TTC549 (cell line): ENCODE measurements around the gene TBCD.

Experiments
- FAIRE-seq: peaks from 2 replicates; lab custom pipeline; 2012; peaks lifted over from hg19 to GRCh38; lab: Jason Lieb, UNC

Gene TBCD

DNA sequence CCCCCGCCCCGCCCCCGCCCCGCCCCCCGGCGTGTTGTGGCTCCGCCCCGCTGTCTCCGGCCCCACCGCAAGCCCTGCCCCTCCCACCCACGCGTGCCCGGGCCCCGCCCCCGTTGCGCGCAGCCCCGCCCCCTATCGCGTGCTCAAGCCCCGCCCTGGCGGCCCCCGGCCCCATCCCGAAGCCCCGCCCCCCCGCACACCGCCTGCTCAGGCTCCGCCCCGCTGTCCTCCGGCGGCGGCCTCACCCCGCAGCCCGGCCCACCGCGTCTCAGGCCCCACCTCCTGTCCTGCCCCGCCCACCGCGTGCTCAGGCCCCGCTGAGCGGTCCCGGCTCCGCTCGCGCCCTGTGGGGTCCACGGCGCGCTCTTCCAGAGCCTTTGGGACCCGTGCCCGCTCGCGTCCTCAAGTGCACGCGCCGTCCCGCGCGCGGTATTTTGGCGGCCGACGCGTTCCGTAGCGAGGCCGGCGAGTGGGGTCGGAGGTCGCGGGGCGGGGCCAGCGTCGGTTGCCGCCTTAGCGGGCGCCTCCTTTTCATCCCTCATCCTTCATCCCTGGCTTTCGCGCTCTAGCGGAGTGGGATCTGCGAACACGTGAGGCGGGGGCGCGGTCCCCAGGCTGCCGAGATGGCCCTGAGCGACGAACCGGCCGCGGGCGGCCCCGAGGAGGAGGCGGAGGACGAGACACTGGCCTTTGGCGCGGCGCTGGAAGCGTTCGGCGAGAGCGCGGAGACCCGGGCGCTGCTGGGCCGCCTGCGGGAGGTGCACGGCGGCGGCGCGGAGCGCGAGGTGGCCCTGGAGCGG lies at the start of gene TBCD:
TSS of gene TBCD (plus strand) at position 495 of the 800 bp plus-strand sequence. CDS start at position 624, 129 bp downstream.
- no peak for FAIRE-seq

DNA sequence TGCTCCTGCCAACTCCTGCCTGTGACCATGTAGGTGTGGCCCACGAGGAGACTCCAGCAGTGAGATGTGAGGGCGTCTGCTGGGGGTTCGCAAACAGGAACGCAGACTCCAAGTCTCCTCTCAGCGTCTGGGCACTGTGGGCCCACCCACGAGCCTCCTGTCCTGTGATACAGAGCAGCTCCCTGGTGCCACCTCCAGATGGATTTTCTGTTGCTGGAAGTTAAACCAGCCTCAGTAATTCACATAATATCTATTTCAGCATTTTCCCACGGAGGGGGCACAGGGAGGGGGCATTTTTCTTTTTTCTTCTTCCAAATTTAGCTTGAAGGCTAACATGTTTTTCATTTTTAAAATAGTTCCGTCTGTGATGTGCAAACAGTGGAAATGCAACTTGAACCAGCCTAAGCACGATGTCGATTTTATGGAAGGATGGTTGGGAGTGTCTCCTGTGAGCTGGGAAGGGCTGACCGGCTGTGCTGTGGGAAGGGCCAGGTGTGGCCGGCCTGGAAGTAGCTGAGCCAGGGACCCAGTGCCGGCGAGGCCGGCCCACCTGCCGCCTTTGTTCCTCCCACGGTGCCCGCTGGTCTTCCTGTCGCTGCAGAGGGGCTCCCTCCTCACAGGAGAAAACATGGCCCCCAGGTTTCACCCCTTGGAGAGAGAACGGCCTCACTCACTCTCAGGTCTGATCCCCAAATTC lies 49.5 kb upstream of the TBCD start:
- FAIRE-seq: no peak

DNA sequence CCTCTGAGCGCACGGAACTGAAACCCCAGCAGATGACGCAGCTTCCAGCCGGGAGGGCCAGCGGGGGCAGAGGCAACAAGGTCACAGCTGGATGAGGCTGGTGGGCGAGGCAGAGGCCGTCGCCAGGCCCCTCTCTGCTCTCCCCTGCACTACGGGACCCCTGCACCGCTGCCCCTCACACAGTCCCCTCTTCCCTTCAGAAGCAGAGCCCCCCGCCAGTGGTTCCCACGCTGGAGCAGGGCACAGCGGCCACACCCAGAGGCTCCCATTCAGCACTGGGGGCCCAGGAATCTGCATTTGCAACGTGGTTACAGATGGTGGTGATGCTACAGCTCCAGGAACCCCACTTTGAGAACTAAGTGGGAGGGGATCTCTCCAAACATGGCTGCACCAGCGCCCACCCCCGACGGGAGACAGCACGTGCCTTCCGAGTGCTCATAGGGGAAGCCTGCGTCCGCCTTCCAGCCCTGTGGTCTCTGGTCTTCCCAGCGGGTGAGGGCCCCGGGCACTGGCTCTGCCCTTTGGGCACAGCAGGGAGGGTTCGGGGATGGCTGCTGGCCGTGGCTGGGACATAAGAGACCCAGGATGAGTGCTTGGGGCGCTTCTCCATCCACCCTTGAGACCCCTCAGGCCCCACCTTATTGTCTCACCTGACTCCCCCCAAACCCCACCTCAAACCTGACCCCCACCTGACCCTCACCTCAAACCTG lies 48.7 kb upstream of the TBCD start:
- no peak for FAIRE-seq

GRCh38 chr17:82703935-82704865 lies 47.7 kb upstream of the TBCD start:
- FAIRE-seq: no peak

DNA sequence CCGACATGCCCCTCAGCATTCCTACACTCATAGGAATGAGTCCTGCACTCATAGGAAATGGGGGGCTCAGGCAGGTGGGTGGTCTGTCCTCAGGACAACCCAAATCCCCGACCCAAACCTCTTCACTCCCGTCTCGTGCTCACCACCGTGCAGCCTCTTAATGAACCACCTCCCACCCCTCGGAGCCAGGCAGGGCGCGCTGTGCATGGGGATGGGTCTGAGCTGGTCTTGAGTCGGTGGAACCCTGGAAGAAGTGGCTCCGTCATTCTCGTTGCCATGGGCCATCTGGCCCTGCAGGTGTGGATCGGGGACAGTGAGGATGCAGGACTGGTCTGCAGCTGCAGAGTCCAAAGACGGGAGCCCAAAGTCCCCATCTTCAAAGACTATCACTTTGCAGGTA lies 47.0 kb upstream of the TBCD start:
- no peak for FAIRE-seq

DNA sequence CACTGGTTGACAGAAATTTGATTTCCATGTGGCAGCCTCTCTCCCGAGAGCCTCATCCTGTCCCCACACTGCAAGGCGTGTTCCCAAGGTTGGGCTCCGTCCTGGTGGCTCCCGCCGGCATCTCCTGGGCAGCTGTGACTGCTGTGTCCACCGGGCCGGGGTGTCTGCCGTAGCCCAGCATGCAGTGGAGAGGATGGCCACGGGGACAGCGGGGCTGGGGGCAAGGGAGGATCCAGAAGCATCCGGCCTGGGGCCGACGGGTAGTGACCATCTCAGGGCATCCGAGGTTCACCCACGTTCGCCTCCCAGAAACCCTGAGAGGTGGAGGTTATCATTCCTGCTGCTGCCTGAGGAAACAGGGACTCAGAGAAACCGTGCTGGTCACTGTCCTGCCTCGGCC lies 46.1 kb upstream of the TBCD start:
- FAIRE-seq: no peak

GRCh38 chr17:82709024-82709675 lies 42.7 kb upstream of the TBCD start:
- no peak for FAIRE-seq

- no peak for FAIRE-seq
Observed at GRCh38 chr17:82709676-82710498, 42.0 kb upstream of the TBCD start.

DNA sequence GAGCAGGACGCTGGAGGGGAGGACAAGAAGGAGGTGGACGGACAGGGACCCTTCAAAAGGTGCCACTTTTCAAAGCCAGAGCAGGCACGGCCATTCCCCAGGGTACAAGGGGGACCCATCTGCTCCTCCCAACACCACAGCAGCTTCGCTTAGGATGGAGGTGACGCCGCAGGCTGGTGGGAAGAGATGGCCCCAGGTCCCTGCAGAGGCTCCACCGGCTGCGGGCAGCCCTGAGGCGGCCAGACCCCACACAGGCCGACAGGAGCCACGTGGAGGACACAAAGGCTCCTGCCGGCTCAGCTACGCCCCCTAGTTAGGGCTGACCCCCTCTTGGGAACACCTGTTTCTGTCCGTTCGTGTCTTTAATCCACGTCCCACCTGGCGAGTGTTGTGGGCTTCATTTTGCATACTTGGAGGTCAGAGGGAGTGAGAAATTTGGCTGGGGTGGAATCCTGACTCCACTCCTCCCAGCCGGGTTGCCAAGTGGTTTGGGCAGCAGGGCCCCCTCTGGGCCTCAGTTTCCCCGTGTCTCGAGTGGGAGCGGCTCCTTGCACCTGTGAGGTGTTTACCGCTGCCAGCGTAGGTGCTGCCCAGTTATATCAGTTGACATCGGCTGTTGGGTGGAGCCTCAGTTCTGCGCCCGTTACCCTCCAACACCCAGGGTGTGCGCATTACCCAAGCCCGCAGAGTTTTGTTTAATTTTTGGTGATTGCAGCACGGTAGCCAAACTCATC lies 41.2 kb upstream of the TBCD start:
- FAIRE-seq: no peak

DNA sequence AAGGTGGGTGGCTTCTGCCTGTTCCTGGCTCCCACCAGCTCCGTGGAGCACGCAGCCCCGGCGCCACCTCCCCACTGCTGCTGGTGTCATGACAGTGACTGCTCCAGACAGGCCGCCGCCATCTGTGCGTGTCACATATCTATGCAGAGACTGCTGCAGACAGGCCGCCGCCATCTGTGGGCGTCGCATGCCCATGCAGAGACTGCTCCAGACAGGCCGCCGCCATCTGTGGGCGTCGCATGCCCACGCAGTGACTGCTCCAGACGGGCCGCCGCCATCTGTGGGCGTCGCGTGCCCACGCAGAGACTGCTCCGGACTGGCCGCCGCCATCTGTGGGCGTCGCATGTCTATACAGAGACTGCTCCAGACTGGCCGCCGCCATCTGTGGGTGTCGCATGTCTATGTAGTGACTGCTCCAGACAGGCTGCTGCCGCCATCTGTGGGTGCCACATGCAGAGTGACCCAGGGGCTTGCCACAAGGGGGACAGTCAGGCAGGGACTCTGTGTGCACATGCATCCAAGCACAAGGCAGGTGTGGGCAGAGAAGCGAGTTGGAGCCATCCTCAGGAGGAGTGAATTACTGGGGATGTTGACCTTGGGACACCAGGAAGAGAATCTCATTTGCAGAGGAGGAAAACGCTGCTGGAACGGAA lies 38.7 kb upstream of the TBCD start:
- no peak for FAIRE-seq

DNA sequence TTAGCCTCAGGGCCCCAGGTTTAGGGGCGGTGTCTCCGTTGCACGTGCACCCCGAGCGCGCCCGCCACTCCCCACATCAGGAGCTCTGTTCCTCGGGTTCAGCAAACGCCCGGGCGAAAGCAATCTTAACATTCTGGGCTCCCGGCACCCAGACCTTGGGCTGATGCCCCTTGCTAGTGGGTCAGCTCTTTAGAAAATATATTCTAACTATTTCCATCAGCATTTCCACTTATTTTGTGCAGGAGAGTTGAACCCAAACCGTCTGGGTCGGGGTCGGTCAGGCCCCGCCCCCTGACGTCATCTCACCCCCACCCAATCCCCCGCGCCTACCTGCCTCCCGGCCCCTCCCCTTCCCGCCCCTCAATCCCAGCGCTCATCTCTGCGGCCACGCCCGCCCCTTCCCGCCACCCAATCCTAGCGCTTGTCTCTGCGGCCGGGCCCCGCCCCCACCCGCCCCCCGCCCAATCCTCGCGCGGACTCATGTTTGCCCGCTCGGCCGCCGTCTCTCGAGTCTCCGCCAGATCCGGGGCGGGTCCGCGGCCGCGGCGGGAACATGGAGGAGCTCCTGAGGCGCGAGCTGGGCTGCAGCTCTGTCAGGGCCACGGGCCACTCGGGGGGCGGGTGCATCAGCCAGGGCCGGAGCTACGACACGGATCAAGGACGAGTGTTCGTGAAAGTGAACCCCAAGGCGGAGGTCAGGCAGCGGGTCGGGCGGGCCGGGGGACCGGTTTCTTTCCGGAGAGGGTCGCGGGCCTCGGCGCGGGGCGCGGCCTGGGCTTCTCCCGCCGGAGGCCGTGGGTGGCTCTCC lies 35.5 kb upstream of the TBCD start, which contains the start of gene FN3KRP:
TSS of gene FN3KRP (plus strand) at position 504 of the 808 bp plus-strand sequence. CDS start at position 554, 50 bp downstream.
- FAIRE-seq: no peak

- no peak for FAIRE-seq
Observed at GRCh38 chr17:82718986-82719685, 32.7 kb upstream of the TBCD start.

DNA sequence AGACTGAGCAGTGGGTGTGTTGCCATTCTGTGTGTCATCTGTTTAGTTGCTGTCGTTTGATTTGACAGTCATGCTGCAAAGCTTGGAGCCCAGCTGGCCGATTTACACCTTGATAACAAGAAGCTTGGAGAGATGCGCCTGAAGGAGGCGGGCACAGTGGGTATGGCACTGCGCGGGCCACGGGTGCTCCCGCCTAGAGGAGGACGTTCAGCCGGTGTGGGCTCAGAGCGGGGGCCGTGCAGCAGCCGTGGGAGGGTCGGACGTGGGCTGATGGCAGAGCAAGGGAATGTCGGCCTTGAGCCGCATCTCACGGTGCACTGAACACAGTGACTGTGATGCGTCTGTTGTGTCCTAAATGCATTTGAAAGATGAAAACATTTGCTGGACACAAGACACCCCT lies 31.7 kb upstream of the TBCD start:
- FAIRE-seq: no peak

GRCh38 chr17:82722341-82723013 lies 29.4 kb upstream of the TBCD start:
- no peak for FAIRE-seq

DNA sequence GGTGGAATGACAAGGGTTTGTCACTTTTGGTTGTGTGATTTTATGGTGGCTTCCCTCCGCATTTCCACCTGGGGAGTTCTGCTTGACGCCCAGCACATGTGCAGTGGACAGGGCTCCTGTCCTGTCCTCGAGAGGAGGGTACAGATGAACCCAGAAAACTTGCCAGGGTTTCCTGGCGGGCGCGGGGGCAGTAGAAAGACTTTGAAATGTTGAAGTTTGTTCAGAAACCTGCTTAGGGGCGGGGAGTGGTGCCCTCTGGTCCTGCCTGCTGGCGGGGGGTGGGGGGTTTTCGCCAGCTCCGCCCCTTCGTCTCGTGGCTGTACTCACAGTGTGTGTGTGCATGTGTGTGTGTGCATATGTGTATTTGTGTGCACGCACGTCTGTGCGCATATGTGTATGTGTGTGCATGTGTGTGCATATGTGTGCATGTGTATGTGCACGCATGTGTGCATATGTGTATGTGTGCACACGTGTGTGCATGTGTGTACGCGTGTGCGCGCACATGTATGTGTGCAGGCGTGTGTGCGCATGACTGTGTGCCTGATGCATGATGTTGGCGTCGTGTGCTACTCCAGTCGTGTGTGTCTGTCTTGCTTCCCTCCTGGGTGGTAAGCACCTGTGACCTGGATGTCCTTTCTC lies 28.6 kb upstream of the TBCD start:
- no peak for FAIRE-seq

- FAIRE-seq: no peak
Observed at GRCh38 chr17:82726427-82726826, 25.4 kb upstream of the TBCD start.
